MCF 10A (cell line): Measurements from ENCODE around the gene ASB7. TPM values are rescaled to one million over a fixed set of nuclear protein-coding genes. Genes with fewer than 3 reads are reported as not detected.
"Not testable (repeated sequence)": the region's sequence is repeated elsewhere in the genome, so short reads cannot be mapped to it uniquely, and the experiment has no call there.

Source experiments
- BruUV-seq: library from RNA; stranded (reverse); fragments of 400-500 nt; replicated peaks from 2 replicates; lab custom pipeline; 2021; lab: Mats Ljungman, UMichigan
- CTCF ChIA-PET: fragments of 300-600 bp; sonication (Branson Sonifier 250); formaldehyde crosslinking; extraction: SDS; loops from one replicate; lab custom pipeline; 2021; ENCODE audit warnings: antibody characterized with exemption, inconsistent platforms; lab: Yijun Ruan, JAX
- POLR2A ChIA-PET: fragments of 300-600, 350-650 bp; sonication (Branson Sonifier 250); formaldehyde crosslinking; extraction: SDS; loops from one replicate; lab custom pipeline; 2020; ENCODE audit warnings: antibody characterized with exemption, inconsistent platforms; lab: Yijun Ruan, JAX
- DNase-seq: peaks from one replicate; pipeline ENCODE4 v3.0.0-alpha.2; 2018; ENCODE audit not compliant: unreplicated experiment
- H3K27ac Mint-ChIP-seq: one replicate; pipeline ENCODE4 v1.8.0; 2022; ENCODE audit warnings: mild to moderate bottlenecking, low read depth, mixed read lengths; ENCODE audit not compliant: unreplicated experiment
- H3K27me3 Mint-ChIP-seq: one replicate; pipeline ENCODE4 v1.8.0; 2022; ENCODE audit warnings: mixed read lengths; ENCODE audit not compliant: insufficient read depth, unreplicated experiment
- H3K36me3 Mint-ChIP-seq: one replicate; pipeline ENCODE4 v1.8.0; 2022; ENCODE audit warnings: mild to moderate bottlenecking, moderate library complexity, mixed read lengths; ENCODE audit not compliant: insufficient read depth, unreplicated experiment
- H3K4me1 Mint-ChIP-seq: one replicate; pipeline ENCODE4 v1.8.0; 2022; ENCODE audit warnings: mixed read lengths; ENCODE audit not compliant: insufficient read depth, unreplicated experiment
- H3K4me3 Mint-ChIP-seq: one replicate; pipeline ENCODE4 v1.8.0; 2022; ENCODE audit warnings: mild to moderate bottlenecking, moderate library complexity, mixed read lengths; ENCODE audit not compliant: unreplicated experiment
- H3K9me3 Mint-ChIP-seq: one replicate; pipeline ENCODE4 v1.8.0; 2022; ENCODE audit warnings: mixed read lengths; ENCODE audit not compliant: unreplicated experiment
- intact Hi-C: fragments of 100-400 bp; cut with micrococcal nuclease; formaldehyde crosslinking; loops from 2 replicates; pipeline ENCODE4 v1.14.1; 2022
- total RNA-seq: library from RNA; stranded (reverse); gene quantifications from 2 replicates; pipeline ENCODE4 v1.2.3, GENCODE V29; 2022
- TF ChIP-seq, protein P1 (sequence below): fragments of 200-600 bp; IDR thresholded peaks from one replicate; pipeline ENCODE4 v1.8.0; 2022; ENCODE audit warnings: antibody characterized with exemption, mild to moderate bottlenecking; ENCODE audit not compliant: unreplicated experiment

The ASB7 gene
- total RNA-seq, 1 experiment from 2014 or later = 14.3 TPM

DNA sequence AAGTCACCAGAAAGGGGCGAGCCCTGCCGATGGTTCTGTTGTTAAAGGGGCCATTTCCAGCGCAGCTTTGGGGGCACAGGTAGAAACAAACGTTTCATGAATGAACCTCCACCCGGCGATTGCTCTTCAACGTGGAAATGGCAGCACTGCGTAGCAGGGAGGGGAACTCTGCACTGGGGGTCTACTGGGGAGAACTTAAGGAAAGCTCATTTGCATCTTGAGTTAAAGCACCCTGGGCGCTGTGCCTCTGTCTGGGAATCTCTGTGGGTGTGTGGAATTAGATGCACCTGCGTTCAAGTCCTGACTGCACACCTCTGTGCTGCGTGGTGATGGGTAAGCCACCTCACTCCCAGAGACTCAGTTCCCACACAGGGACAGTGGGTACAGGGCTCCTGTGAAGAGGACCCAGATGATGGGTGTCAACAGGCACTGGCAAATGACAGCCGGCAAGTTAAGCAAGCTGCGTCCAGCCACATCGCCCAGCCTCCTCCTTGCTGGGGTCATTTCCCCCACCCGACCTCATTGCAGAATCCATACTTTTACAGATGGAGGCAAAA, 68.8 kb downstream of the ASB7 start:
- Mint-ChIP-seq H3K4me3 (no peak overlapping the region), H3K4me1 (no peaks in the 10 kb centered on the region), H3K27ac (no peak overlapping the region), H3K27me3 (no peaks in the 10 kb centered on the region), H3K9me3 (no peaks in the 10 kb centered on the region), H3K36me3 (no peaks in the 10 kb centered on the region)
- intact Hi-C loops = no loop called here
- BruUV-seq = no TSS peak
- TF ChIP-seq, protein P1, sequence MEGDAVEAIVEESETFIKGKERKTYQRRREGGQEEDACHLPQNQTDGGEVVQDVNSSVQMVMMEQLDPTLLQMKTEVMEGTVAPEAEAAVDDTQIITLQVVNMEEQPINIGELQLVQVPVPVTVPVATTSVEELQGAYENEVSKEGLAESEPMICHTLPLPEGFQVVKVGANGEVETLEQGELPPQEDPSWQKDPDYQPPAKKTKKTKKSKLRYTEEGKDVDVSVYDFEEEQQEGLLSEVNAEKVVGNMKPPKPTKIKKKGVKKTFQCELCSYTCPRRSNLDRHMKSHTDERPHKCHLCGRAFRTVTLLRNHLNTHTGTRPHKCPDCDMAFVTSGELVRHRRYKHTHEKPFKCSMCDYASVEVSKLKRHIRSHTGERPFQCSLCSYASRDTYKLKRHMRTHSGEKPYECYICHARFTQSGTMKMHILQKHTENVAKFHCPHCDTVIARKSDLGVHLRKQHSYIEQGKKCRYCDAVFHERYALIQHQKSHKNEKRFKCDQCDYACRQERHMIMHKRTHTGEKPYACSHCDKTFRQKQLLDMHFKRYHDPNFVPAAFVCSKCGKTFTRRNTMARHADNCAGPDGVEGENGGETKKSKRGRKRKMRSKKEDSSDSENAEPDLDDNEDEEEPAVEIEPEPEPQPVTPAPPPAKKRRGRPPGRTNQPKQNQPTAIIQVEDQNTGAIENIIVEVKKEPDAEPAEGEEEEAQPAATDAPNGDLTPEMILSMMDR = no peak
- no peak for DNase-seq
- CTCF ChIA-PET = interaction anchor here (0.6 to 1.7 kb wide), 3 partner anchors 37 to 247 kb away, joined by 3 to 5 read pairs (median 4); no protein-coding TSS in a partner anchor
- POLR2A ChIA-PET = no interaction called here

DNA sequence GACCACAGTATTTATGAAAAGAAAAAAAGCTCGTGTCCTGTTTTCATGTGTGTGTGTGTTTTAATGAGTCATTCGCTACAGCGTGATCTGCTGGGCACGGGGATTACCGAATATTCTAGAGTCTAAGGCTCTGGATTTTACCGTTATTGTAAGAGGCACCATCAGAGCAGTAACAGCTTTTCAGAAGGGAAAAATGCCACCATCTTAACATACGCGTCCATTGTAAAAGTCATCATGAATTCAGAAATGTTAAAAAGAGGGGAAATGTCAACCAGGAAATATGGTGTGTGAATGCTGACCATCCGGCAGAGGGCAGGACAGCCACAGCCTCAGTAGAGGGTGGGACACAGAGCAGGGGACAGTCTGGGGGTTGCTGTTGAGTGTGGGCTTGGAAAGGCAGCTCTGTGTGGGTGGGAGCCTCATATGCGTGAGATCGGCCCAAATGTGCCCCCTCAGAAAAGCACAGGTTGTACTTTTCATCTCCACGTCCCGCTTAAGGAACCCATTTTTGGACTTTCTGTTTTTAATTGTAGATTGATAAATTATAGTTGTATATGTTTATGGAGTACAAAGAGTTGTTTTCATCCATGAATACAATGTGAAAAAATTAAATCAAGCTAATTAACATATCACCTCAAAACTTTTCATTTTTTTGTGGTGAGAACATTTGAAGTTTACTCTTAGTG, 69.6 kb downstream of the ASB7 start:
- DNase-seq = no peak
- no peaks in the 10 kb centered on the region for H3K27me3 Mint-ChIP-seq
- H3K4me1 Mint-ChIP-seq = no peaks in the 10 kb centered on the region
- POLR2A ChIA-PET = no interaction called here
- no TSS peak for BruUV-seq
- H3K9me3 Mint-ChIP-seq = no peaks in the 10 kb centered on the region
- CTCF ChIA-PET = interaction anchor here (0.6 to 1.7 kb wide), 4 partner anchors 36 to 400 kb away, joined by 3 to 5 read pairs (median 4); no protein-coding TSS in a partner anchor
- H3K27ac Mint-ChIP-seq = no peak overlapping the region
- no peaks in the 10 kb centered on the region for H3K36me3 Mint-ChIP-seq
- H3K4me3 Mint-ChIP-seq = no peak overlapping the region
- intact Hi-C loops = no loop called here
- TF ChIP-seq, protein P1 = no peak

DNA sequence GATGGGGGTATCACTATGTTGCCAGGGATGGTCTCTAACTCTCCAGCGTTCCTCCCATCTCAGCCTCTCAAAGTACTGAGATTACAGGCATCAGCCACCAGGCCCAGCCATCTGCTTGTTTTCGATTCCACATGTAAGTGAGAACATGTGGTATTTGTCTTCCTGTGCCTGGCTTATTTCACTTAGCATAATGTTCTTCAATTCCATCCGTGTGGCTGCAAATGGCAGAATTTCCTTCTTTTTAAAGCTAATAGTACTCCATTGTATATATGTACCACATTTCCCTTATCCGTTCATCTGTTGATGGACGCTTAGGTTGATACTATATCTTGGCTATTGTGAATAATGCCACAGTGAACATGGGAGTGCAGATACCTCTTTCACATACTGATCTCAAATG, 70.6 kb downstream of the ASB7 start:
- Mint-ChIP-seq H3K27ac (no peak overlapping the region), H3K4me1 (no peaks in the 10 kb centered on the region), H3K36me3 (no peaks in the 10 kb centered on the region), H3K27me3 (no peaks in the 10 kb centered on the region), H3K9me3 (no peaks in the 10 kb centered on the region), H3K4me3 (no peak overlapping the region)
- TF ChIP-seq, protein P1 = no peak
- ChIA-PET POLR2A (no interaction called here), CTCF (no interaction called here)
- BruUV-seq = no TSS peak
- DNase-seq = no peak
- intact Hi-C loops = no loop called here

DNA sequence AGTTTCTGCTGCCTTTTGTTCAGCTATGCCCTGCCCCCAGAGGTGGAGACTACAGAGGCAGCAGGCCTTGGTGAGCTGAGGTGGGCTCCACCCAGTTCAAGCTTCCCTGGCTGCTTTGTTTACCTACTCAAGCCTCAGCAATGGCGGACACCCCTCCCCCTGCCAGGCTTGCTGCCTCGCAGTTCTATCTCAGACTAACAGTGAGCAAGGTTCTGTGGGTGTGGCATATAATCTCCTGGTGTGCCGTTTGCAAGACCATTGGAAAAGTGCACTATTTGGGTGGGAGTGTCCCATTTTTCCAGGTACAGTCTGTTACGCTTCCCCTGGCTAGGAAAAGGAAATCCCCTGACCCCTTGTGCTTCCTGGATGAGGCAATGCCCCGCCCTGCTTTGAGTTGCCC, 76.8 kb downstream of the ASB7 start:
- H3K36me3 Mint-ChIP-seq, DNase-seq, H3K27ac Mint-ChIP-seq, H3K9me3 Mint-ChIP-seq, H3K4me3 Mint-ChIP-seq, H3K4me1 Mint-ChIP-seq, BruUV-seq, intact Hi-C loops, H3K27me3 Mint-ChIP-seq: not testable (repeated sequence)
- POLR2A ChIA-PET = interaction anchor here (1.9 kb wide), 1 partner anchor 17 kb away, joined by 4 read pairs; no protein-coding TSS in a partner anchor
- CTCF ChIA-PET = interaction anchor here (0.6 kb wide), 1 partner anchor 153 kb away, joined by 5 read pairs; no protein-coding TSS in a partner anchor
